MCF 10A (cell line): Measurements from ENCODE around the gene CFAP46. TPM values are rescaled to one million over a fixed set of nuclear protein-coding genes. Genes with fewer than 3 reads are reported as not detected.

Source experiments
- BruUV-seq: library from RNA; stranded (reverse); fragments of 400-500 nt; replicated peaks from 2 replicates; lab custom pipeline; 2021; lab: Mats Ljungman, UMichigan
- CTCF ChIA-PET: fragments of 300-600 bp; sonication (Branson Sonifier 250); formaldehyde crosslinking; extraction: SDS; loops from one replicate; lab custom pipeline; 2021; ENCODE audit warnings: antibody characterized with exemption, inconsistent platforms; lab: Yijun Ruan, JAX
- POLR2A ChIA-PET: fragments of 300-600, 350-650 bp; sonication (Branson Sonifier 250); formaldehyde crosslinking; extraction: SDS; loops from one replicate; lab custom pipeline; 2020; ENCODE audit warnings: antibody characterized with exemption, inconsistent platforms; lab: Yijun Ruan, JAX
- DNase-seq: peaks from one replicate; pipeline ENCODE4 v3.0.0-alpha.2; 2018; ENCODE audit not compliant: unreplicated experiment
- H3K27ac Mint-ChIP-seq: one replicate; pipeline ENCODE4 v1.8.0; 2022; ENCODE audit warnings: mild to moderate bottlenecking, low read depth, mixed read lengths; ENCODE audit not compliant: unreplicated experiment
- H3K27me3 Mint-ChIP-seq: one replicate; pipeline ENCODE4 v1.8.0; 2022; ENCODE audit warnings: mixed read lengths; ENCODE audit not compliant: insufficient read depth, unreplicated experiment
- H3K36me3 Mint-ChIP-seq: one replicate; pipeline ENCODE4 v1.8.0; 2022; ENCODE audit warnings: mild to moderate bottlenecking, moderate library complexity, mixed read lengths; ENCODE audit not compliant: insufficient read depth, unreplicated experiment
- H3K4me1 Mint-ChIP-seq: one replicate; pipeline ENCODE4 v1.8.0; 2022; ENCODE audit warnings: mixed read lengths; ENCODE audit not compliant: insufficient read depth, unreplicated experiment
- H3K4me3 Mint-ChIP-seq: one replicate; pipeline ENCODE4 v1.8.0; 2022; ENCODE audit warnings: mild to moderate bottlenecking, moderate library complexity, mixed read lengths; ENCODE audit not compliant: unreplicated experiment
- H3K9me3 Mint-ChIP-seq: one replicate; pipeline ENCODE4 v1.8.0; 2022; ENCODE audit warnings: mixed read lengths; ENCODE audit not compliant: unreplicated experiment
- CTCF ChIP-seq: fragments of 200-600 bp; IDR thresholded peaks from one replicate; pipeline ENCODE4 v1.8.0; 2022; ENCODE audit warnings: antibody characterized with exemption, mild to moderate bottlenecking; ENCODE audit not compliant: unreplicated experiment
- intact Hi-C: fragments of 100-400 bp; cut with micrococcal nuclease; formaldehyde crosslinking; loops from 2 replicates; pipeline ENCODE4 v1.14.1; 2022
- total RNA-seq: library from RNA; stranded (reverse); gene quantifications from 2 replicates; pipeline ENCODE4 v1.2.3, GENCODE V29; 2022

CFAP46 gene
- total RNA-seq, 1 experiment from 2014 or later, result 0.33 TPM

GRCh38 chr10:132809232-132810140 is 132.9 kb downstream of the CFAP46 start:
- ChIA-PET POLR2A (no interaction called here), CTCF (no interaction called here)
- intact Hi-C loops, result no loop called here
- no peaks in the 10 kb centered on the region for H3K9me3 Mint-ChIP-seq
- no peak overlapping the region for H3K4me3 Mint-ChIP-seq
- no peak overlapping the region for H3K27ac Mint-ChIP-seq
- no peak for DNase-seq
- TF ChIP-seq CTCF, result no peak
- no TSS peak for BruUV-seq
- peaks cover 15% of the 10 kb centered on the region for H3K27me3 Mint-ChIP-seq
- no peaks in the 10 kb centered on the region for H3K36me3 Mint-ChIP-seq
- H3K4me1 Mint-ChIP-seq, result no peaks in the 10 kb centered on the region

GRCh38 chr10:132808383-132809231 is 133.8 kb downstream of the CFAP46 start:
- H3K36me3 Mint-ChIP-seq, result no peaks in the 10 kb centered on the region
- intact Hi-C loops, result no loop called here
- TF ChIP-seq CTCF, result no peak
- H3K9me3 Mint-ChIP-seq, result no peaks in the 10 kb centered on the region
- no peak overlapping the region for H3K27ac Mint-ChIP-seq
- no peak overlapping the region for H3K4me3 Mint-ChIP-seq
- no TSS peak for BruUV-seq
- ChIA-PET CTCF (no interaction called here), POLR2A (no interaction called here)
- H3K27me3 Mint-ChIP-seq, result peaks cover 15% of the 10 kb centered on the region
- DNase-seq, result no peak
- no peaks in the 10 kb centered on the region for H3K4me1 Mint-ChIP-seq

GRCh38 chr10:132807621-132808049 is 134.7 kb downstream of the CFAP46 start:
- no peak for TF ChIP-seq CTCF
- CTCF ChIA-PET, result no interaction called here
- peaks cover 15% of the 10 kb centered on the region for H3K27me3 Mint-ChIP-seq
- H3K27ac Mint-ChIP-seq, result no peak overlapping the region
- no peak overlapping the region for H3K4me3 Mint-ChIP-seq
- H3K9me3 Mint-ChIP-seq, result no peaks in the 10 kb centered on the region
- DNase-seq, result no peak
- no TSS peak for BruUV-seq
- no peaks in the 10 kb centered on the region for H3K36me3 Mint-ChIP-seq
- intact Hi-C loops, result no loop called here
- no peaks in the 10 kb centered on the region for H3K4me1 Mint-ChIP-seq
- POLR2A ChIA-PET, result no interaction called here

GRCh38 chr10:132806561-132807003 is 135.8 kb downstream of the CFAP46 start:
- no peaks in the 10 kb centered on the region for H3K4me1 Mint-ChIP-seq
- no peak overlapping the region for H3K4me3 Mint-ChIP-seq
- DNase-seq, result no peak
- intact Hi-C loops, result no loop called here
- H3K27ac Mint-ChIP-seq, result no peak overlapping the region
- H3K9me3 Mint-ChIP-seq, result no peaks in the 10 kb centered on the region
- TF ChIP-seq CTCF, result no peak
- no peaks in the 10 kb centered on the region for H3K36me3 Mint-ChIP-seq
- peaks cover 15% of the 10 kb centered on the region for H3K27me3 Mint-ChIP-seq
- ChIA-PET CTCF (interaction anchor here (0.6 kb wide), 1 partner anchor 11 kb away, joined by 3 read pairs; no protein-coding TSS in a partner anchor), POLR2A (no interaction called here)
- no TSS peak for BruUV-seq
